OCI-LY1 (cell line): Measurements from ENCODE around the gene PRRC2B.

Source experiments
- H2AFZ ChIP-seq: fragments of 200-600 bp; sonication (generic), shearing (Covaris generic); 2 replicates; pipeline ENCODE4 v1.6.0; 2014; ENCODE audit warnings: antibody characterized with exemption, mild to moderate bottlenecking, low read length
- H3F3A ChIP-seq: fragments of 200-600 bp; sonication (generic), shearing (Covaris generic); 2 replicates; pipeline ENCODE4 v1.6.0; 2014; ENCODE audit warnings: mild to moderate bottlenecking, antibody characterized with exemption, low read length, moderate library complexity; ENCODE audit not compliant: insufficient read depth
- H3K27ac ChIP-seq: fragments of 200-600 bp; sonication (generic); 2 replicates; pipeline ENCODE4 v1.5.1; 2014; ENCODE audit warnings: low read length, mixed run types, mild to moderate bottlenecking, low read depth; ENCODE audit not compliant: poor library complexity, severe bottlenecking
- H3K27me3 ChIP-seq: fragments of 200-600 bp; sonication (generic); 2 replicates; pipeline ENCODE4 v1.6.0; 2014; ENCODE audit warnings: antibody characterized with exemption, mild to moderate bottlenecking, low read length, moderate library complexity; ENCODE audit not compliant: insufficient read depth
- H3K36me3 ChIP-seq: fragments of 200-600 bp; sonication (generic); 2 replicates; pipeline ENCODE4 v1.6.1; 2014; ENCODE audit warnings: mild to moderate bottlenecking, antibody characterized with exemption, low read length, moderate library complexity, mixed read lengths; ENCODE audit not compliant: insufficient read depth
- H3K4me1 ChIP-seq: fragments of 200-600 bp; sonication (generic); 2 replicates; pipeline ENCODE4 v1.5.1; 2014; ENCODE audit warnings: mild to moderate bottlenecking, low read length, moderate library complexity; ENCODE audit not compliant: insufficient read depth, severe bottlenecking
- H3K4me2 ChIP-seq: fragments of 200-600 bp; sonication (generic), shearing (Covaris generic); 2 replicates; pipeline ENCODE4 v1.6.1; 2014; ENCODE audit warnings: low read length
- H3K4me3 ChIP-seq: fragments of 200-600 bp; sonication (generic); 2 replicates; pipeline ENCODE4 v1.5.1; 2014; ENCODE audit warnings: low read length, low read depth, mild to moderate bottlenecking, mixed read lengths; ENCODE audit not compliant: poor library complexity, severe bottlenecking
- H3K79me2 ChIP-seq: fragments of 200-600 bp; shearing (Covaris generic); 2 replicates; pipeline ENCODE4 v1.6.1; 2016; ENCODE audit warnings: mixed run types, low read length, mixed read lengths; ENCODE audit not compliant: insufficient read depth
- H3K9ac ChIP-seq: fragments of 200-600 bp; sonication (generic), shearing (Covaris generic); 2 replicates; pipeline ENCODE4 v1.6.1; 2014; ENCODE audit warnings: mild to moderate bottlenecking, low read length, mixed read lengths
- H3K9me2 ChIP-seq: fragments of 200-600 bp; sonication (generic), shearing (Covaris generic); 2 replicates; pipeline ENCODE4 v1.6.1; 2014; ENCODE audit warnings: low read depth, mild to moderate bottlenecking, low read length, mixed read lengths
- H3K9me3 ChIP-seq: fragments of 200-600 bp; shearing (Covaris generic); 2 replicates; pipeline ENCODE4 v1.6.1; 2014; ENCODE audit warnings: low read length, mixed read lengths
- H4K20me1 ChIP-seq: fragments of 200-600 bp; sonication (generic), shearing (Covaris generic); 2 replicates; pipeline ENCODE4 v1.6.0; 2016; ENCODE audit warnings: mild to moderate bottlenecking, low read length; ENCODE audit not compliant: insufficient read depth
- EZH2 ChIP-seq: fragments of 200-600 bp; sonication (generic), shearing (Covaris generic); IDR thresholded peaks from 2 replicates; pipeline ENCODE4 v1.8.0; 2017; ENCODE audit warnings: borderline replicate concordance, mixed run types, mild to moderate bottlenecking, antibody characterized with exemption, low read length, moderate library complexity, mixed read lengths
- TF ChIP-seq, protein P1 (sequence below): fragments of 200-600 bp; sonication (generic), shearing (Covaris generic); IDR thresholded peaks from 2 replicates; pipeline ENCODE4 v1.5.1; 2017; ENCODE audit warnings: mild to moderate bottlenecking, antibody characterized with exemption, low read length, moderate library complexity, mixed read lengths

Gene PRRC2B

DNA sequence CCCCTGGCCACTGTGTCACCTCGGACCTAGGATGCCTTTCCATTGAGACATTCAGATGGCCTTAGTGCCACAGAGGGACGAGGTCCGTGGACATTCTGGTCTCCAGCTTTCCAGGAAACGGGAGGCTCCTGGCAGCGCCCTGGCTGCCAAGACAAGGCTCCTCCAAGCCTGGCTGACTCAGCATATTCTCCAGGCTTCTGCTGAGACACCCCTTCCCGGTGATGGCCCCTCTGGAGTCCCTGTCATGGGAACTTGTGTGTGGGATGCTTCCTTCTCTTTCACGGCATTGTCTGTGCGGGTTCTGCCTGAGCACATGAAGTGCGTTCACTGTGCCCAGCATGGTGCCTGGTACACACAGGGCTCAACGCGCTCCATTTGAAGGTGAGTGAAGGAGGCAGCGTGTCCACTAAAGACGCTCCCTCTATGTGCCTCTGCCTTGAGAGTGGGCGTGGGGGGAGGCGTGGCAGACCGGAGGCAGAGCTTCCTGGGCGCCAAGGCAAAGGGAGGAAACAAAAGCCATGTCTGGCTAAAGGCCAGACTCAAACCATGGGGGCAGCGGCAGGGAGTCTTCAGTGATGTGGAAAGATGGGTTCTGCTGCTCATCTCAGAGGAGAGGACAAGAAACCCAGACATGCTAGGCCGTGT, 46.4 kb upstream of the PRRC2B start:
- no peaks in the 10 kb centered on the region for H3K79me2 ChIP-seq
- H3K27me3 ChIP-seq, result no peaks in the 10 kb centered on the region
- H3K36me3 ChIP-seq, result no peaks in the 10 kb centered on the region
- H3K4me2 ChIP-seq, result no peak overlapping the region
- no peaks in the 10 kb centered on the region for H3K9me3 ChIP-seq
- peaks cover 16% of the 10 kb centered on the region for H3K4me1 ChIP-seq
- no peaks in the 10 kb centered on the region for H3K9me2 ChIP-seq
- no peak overlapping the region for H2AFZ ChIP-seq
- no peak overlapping the region for H3K4me3 ChIP-seq
- no peak overlapping the region for H3K9ac ChIP-seq
- H4K20me1 ChIP-seq, result no peaks in the 10 kb centered on the region
- TF ChIP-seq, protein P1, sequence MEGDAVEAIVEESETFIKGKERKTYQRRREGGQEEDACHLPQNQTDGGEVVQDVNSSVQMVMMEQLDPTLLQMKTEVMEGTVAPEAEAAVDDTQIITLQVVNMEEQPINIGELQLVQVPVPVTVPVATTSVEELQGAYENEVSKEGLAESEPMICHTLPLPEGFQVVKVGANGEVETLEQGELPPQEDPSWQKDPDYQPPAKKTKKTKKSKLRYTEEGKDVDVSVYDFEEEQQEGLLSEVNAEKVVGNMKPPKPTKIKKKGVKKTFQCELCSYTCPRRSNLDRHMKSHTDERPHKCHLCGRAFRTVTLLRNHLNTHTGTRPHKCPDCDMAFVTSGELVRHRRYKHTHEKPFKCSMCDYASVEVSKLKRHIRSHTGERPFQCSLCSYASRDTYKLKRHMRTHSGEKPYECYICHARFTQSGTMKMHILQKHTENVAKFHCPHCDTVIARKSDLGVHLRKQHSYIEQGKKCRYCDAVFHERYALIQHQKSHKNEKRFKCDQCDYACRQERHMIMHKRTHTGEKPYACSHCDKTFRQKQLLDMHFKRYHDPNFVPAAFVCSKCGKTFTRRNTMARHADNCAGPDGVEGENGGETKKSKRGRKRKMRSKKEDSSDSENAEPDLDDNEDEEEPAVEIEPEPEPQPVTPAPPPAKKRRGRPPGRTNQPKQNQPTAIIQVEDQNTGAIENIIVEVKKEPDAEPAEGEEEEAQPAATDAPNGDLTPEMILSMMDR, result no peak
- H3K27ac ChIP-seq, result no peak overlapping the region
- H3F3A ChIP-seq, result no peaks in the 10 kb centered on the region

DNA sequence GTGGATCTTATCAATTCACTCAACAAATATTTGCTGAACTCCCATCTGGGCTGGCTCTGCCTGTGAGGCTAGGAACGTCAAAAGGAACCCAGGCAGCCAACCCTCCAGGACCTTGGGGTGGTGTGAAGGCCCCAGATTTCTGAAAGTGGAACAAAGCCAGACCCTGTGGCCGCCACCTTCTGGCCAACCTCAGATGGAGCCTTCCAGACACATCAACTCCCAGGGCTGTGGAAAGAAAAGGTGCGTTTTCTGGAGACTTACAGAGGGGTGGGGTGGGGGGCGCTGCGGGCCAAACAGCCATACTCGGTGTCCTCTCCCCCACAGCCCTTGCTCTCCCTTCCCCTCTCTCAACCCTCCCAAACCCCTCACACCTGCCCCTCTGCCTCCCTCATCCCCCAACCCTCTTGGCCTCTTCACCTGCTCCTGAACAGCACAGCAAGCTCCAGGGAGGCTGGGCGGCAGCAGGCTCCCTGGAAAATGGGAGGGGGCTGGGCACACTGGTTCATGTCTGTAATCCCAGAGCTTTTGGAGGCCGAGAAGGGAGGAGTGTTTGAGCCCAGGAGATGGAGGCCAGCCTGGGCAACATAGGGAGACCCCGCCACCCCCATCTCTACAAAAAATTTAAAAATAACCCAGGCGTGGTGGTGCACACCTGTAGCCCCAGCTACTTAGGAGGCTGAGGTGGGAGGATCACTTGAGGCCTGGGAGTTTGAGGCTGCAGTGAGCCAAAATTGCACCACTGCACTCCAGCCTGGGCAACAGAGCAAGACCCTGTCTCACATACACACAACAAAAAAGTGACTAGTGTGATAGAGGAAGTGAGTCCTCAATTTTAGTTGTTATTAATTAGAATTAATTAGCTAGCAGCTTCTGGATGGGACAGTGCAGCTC, 45.0 kb upstream of the PRRC2B start:
- TF ChIP-seq, protein P1, result no peak
- TF ChIP-seq EZH2, result no peak

DNA sequence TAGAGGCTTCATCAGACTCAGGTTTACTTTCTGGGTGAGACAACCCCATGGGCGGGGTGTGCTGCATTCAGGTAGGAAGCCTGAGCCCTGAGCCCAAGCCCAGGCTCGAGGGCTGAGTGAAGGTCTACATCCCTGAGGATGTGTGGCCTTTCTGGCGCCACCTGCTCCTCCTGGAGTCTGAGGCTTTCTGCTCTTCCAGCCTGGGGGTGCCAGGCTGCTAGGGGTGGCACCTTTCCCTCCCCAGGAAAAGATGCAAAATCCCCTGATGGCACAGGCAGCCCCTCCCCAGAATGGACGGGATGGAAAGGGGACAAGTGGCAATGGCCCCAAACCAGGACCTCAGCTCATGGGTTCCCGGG, 44.4 kb upstream of the PRRC2B start:
- H3K9ac ChIP-seq, result no peak overlapping the region
- TF ChIP-seq, protein P1, result no peak
- TF ChIP-seq EZH2, result no peak
- H3K9me2 ChIP-seq, result no peaks in the 10 kb centered on the region
- no peaks in the 10 kb centered on the region for H3K36me3 ChIP-seq
- no peaks in the 10 kb centered on the region for H3K79me2 ChIP-seq
- no peaks in the 10 kb centered on the region for H4K20me1 ChIP-seq
- H3K4me3 ChIP-seq, result no peak overlapping the region
- H3K9me3 ChIP-seq, result no peaks in the 10 kb centered on the region
- no peaks in the 10 kb centered on the region for H3F3A ChIP-seq
- H3K27ac ChIP-seq, result no peak overlapping the region
- peaks cover 16% of the 10 kb centered on the region for H3K4me1 ChIP-seq
- no peak overlapping the region for H2AFZ ChIP-seq
- H3K27me3 ChIP-seq, result no peaks in the 10 kb centered on the region
- H3K4me2 ChIP-seq, result peak overlapping the region; percentile 68; the same call in 1 of the 2 replicates

More for the DNA sequence above, 45.0 kb upstream of the PRRC2B start:
- Histone ChIP-seq H3K9me2 (no peaks in the 10 kb centered on the region), H3K36me3 (no peaks in the 10 kb centered on the region), H3K79me2 (no peaks in the 10 kb centered on the region), H3F3A (no peaks in the 10 kb centered on the region), H3K9me3 (no peaks in the 10 kb centered on the region), H3K27me3 (no peaks in the 10 kb centered on the region), H3K4me2 (no peak overlapping the region), H3K4me1 (peaks cover 16% of the 10 kb centered on the region), H3K27ac (no peak overlapping the region), H2AFZ (no peak overlapping the region), H3K9ac (no peak overlapping the region), H4K20me1 (no peaks in the 10 kb centered on the region), H3K4me3 (no peak overlapping the region)
